Ascending aorta (tissue), 2 donors: ENCODE data around the gene PCBP2. TPM values are rescaled to one million over a fixed set of nuclear protein-coding genes. Genes with fewer than 3 reads are reported as not detected.
A peak's percentile ranks its signal among the peaks of the same experiment; 100 is the strongest.

ENCODE experiments used
- DNase-seq, 2 donors: peaks; one replicate each; pipeline ENCODE4 v3.0.0-alpha.2; 2019; ENCODE audit warnings: low spot score in 2 of 2
- H3K27ac ChIP-seq, 2 donors: fragments of 200-600 bp; sonication (generic); one replicate each; pipeline ENCODE4 v1.5.1; 2016 to 2017; ENCODE audit warnings: mild to moderate bottlenecking in 1 of 2
- H3K27me3 ChIP-seq: fragments of 200-600 bp; sonication (generic); one replicate; pipeline ENCODE4 v1.5.1; 2017
- H3K36me3 ChIP-seq, 2 donors: fragments of 200-600 bp; sonication (generic); one replicate each; pipeline ENCODE4 v1.5.1; 2016
- H3K4me1 ChIP-seq, 2 donors: fragments of 200-600 bp; sonication (generic); one replicate each; pipeline ENCODE4 v1.5.1; 2016 to 2017; ENCODE audit warnings: mild to moderate bottlenecking in 1 of 2
- H3K4me3 ChIP-seq, 2 donors: fragments of 200-600 bp; sonication (generic); one replicate each; pipeline ENCODE4 v1.5.1; 2016 to 2017; ENCODE audit warnings: mild to moderate bottlenecking in 1 of 2
- H3K9me3 ChIP-seq, 2 donors: fragments of 200-600 bp; sonication (generic); one replicate each; pipeline ENCODE4 v1.5.1; 2016
- CTCF ChIP-seq, 3 experiments: fragments of 200-600 bp in 2 of 3; fragments of 450-650 bp in 1 of 3; sonication (generic) in 2 of 3; IDR thresholded peaks; one replicate each; pipeline ENCODE4 v1.5.1; 2016 to 2019; ENCODE audit warnings: antibody characterized with exemption in 3 of 3, mild to moderate bottlenecking in 1 of 3, moderate library complexity in 1 of 3
- intact Hi-C: fragments of 100-400 bp; cut with DNase I; formaldehyde crosslinking; loops from one replicate; pipeline ENCODE4 v1.15.1; 2023
- total RNA-seq: library from RNA; depleted of rRNA; stranded (reverse); fragments of >200 nt; gene quantifications from one replicate; pipeline ENCODE4 v1.1.0, GENCODE V29; 2016

Gene PCBP2
- total RNA-seq, 1 donor from 2014 or later = 354 TPM

- Histone ChIP-seq H3K27ac (peak overlapping the region in 1 of 2 donors; percentile 0), H3K27me3 (no peaks in the 10 kb centered on the region), H3K4me3 (no peak overlapping the region), H3K4me1 (no peaks in the 10 kb centered on the region), H3K36me3 (peaks cover 57 to 66% of the 10 kb centered on the region in 2 donors), H3K9me3 (no peaks in the 10 kb centered on the region)
- intact Hi-C loops = no loop called here
- peak in 1 of 2 donors; percentile 56 for DNase-seq
- no peak for TF ChIP-seq CTCF (IDR thresholded peaks at IDR 0.05)
Measured at GRCh38 chr12:53485955-53486735, 34.2 kb downstream of the PCBP2 start.

GRCh38 chr12:53486736-53487487 lies 35.0 kb downstream of the PCBP2 start:
- H3K4me1 ChIP-seq = no peaks in the 10 kb centered on the region
- intact Hi-C loops = no loop called here
- no peak for DNase-seq
- peak overlapping the region in 1 of 2 donors; percentile 0 for H3K27ac ChIP-seq
- H3K27me3 ChIP-seq = no peaks in the 10 kb centered on the region
- H3K9me3 ChIP-seq = no peaks in the 10 kb centered on the region
- H3K36me3 ChIP-seq = peaks cover 51 to 58% of the 10 kb centered on the region in 2 donors
- no peak overlapping the region for H3K4me3 ChIP-seq
- TF ChIP-seq CTCF (IDR thresholded peaks at IDR 0.05) = no peak

GRCh38 chr12:53489242-53489864 lies 37.5 kb downstream of the PCBP2 start:
- H3K27ac ChIP-seq = no peak overlapping the region
- intact Hi-C loops = no loop called here
- no peak for TF ChIP-seq CTCF (IDR thresholded peaks at IDR 0.05)
- H3K27me3 ChIP-seq = no peaks in the 10 kb centered on the region
- no peak overlapping the region for H3K4me3 ChIP-seq
- H3K9me3 ChIP-seq = no peaks in the 10 kb centered on the region
- peaks cover 28 to 34% of the 10 kb centered on the region in 2 donors for H3K36me3 ChIP-seq
- no peak for DNase-seq
- H3K4me1 ChIP-seq = peaks cover 3 to 15% of the 10 kb centered on the region in 2 donors

DNA sequence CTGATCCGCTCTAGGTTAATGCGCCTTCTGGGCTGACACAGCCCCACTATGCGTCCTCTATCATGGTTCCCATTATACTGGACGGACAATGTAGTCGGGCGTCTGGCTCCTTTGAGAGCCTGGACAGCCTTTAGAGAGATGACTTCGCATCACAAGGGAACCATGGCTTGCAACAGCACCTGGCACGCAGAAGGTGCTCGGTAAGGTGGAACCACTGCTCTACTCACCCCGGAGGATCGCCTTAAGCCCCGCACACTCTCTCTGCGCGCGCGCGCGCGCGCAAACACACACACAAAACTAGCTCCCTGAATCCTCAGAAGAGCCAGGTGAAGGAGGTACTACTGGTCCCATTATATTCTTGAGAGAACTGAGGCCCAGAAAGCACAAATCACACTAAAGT lies 40.3 kb downstream of the PCBP2 start:
- intact Hi-C loops = loop anchor here (2.0 kb wide), 1 partner anchor 39 kb away; the partner anchor contains the start of gene PCBP2
- peaks cover 4 to 6% of the 10 kb centered on the region in 2 donors for H3K36me3 ChIP-seq
- peak overlapping the region; percentile 57 to 72 for H3K4me3 ChIP-seq
- no peak for DNase-seq
- peaks cover 3 to 15% of the 10 kb centered on the region in 2 donors for H3K4me1 ChIP-seq
- no peaks in the 10 kb centered on the region for H3K9me3 ChIP-seq
- no peaks in the 10 kb centered on the region for H3K27me3 ChIP-seq
- H3K27ac ChIP-seq = peak overlapping the region; percentile 86 to 88
- no peak for TF ChIP-seq CTCF (IDR thresholded peaks at IDR 0.05)

- Histone ChIP-seq H3K9me3 (no peaks in the 10 kb centered on the region), H3K27ac (peak overlapping the region; percentile 86 to 88), H3K36me3 (peaks cover under 1 to 4% of the 10 kb centered on the region in 2 donors), H3K27me3 (no peaks in the 10 kb centered on the region), H3K4me3 (peak overlapping the region; percentile 57 to 72), H3K4me1 (peaks cover 3 to 15% of the 10 kb centered on the region in 2 donors)
- intact Hi-C loops = loop anchor here (2.0 kb wide), 1 partner anchor 40 kb away; the partner anchor contains the start of gene PCBP2
- no peak for TF ChIP-seq CTCF (IDR thresholded peaks at IDR 0.05)
- DNase-seq = peak; percentile 87 to 97
Measured at GRCh38 chr12:53492830-53493609, 41.1 kb downstream of the PCBP2 start.
